Renal cortex interstitium (tissue), 11 donors: ENCODE results near the gene SEMA5A. TPM values are rescaled to one million over a fixed set of nuclear protein-coding genes. Genes with fewer than 3 reads are reported as not detected.

Experiments
- DNase-seq, 11 donors: peaks; one replicate each; pipeline ENCODE4 v3.0.0-alpha.2; 2013; ENCODE audit warnings: low read depth in 9 of 11, low spot score in 4 of 11; ENCODE audit errors: extremely low read depth in 1 of 11
- polyA plus RNA-seq, 3 donors: library from polyadenylated mRNA; unstranded; fragments of 120-200 nt; gene quantifications; one replicate each; pipeline ENCODE4 v1.2.1, GENCODE V29; 2013; ENCODE audit not compliant: insufficient read length in 3 of 3

The SEMA5A gene
- polyA plus RNA-seq, 3 donors, result 37.3 to 47.1 (median 44.4) TPM

DNA sequence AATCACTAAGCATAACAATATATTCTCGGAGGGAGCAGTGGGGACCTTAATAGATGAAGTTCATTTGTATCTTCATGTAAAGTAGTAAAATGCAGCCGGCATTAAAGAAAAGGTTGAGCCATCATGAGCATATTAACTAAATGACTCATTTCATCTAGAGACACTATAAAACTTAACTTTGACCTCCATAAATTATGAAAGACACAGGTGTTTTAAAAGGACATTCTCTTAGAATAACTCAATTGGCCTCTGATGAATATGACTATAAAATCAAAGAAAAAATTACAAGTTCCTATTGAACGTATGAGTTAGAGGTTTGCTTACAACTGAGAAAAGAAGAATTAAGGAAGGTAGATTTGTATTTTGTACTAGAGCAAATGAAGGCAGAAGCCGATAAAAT, 220.3 kb downstream of the SEMA5A start:
- no peak for DNase-seq

DNA sequence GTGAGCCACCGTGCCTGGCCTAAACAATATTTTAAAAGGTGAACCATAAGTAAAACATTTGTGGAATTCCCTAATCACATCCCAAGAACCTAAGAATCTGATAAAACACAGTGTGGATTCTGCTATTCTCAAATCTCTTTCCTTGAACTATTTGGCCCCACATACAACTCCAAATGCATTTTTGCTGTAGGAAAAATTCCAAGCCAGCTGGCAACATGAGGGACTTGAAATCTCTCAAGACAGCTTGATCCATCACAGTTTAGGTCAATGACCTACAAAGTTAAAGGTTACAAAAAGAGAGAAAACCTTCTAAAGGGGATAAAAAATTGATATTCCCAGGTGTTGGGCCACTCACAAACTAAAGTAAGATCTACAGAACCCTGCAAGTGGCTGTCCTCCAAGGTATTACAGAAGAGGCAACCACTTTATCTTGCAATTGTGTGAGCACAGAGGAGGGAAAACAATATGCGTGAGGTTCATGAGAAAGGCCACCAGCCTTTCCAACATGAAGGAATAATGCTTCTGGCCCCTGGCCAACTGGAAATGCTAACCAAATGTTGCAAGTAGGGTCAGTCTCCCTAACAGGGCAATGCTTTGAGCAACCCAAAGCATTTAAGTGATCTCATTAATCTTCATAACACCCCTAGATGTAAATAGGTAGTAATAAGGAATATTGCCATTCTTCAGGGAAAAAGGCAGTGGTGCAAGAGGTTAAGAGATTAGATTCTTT, 221.4 kb downstream of the SEMA5A start:
- peak in 2 of 11 donors; percentile 9 to 15 for DNase-seq

DNA sequence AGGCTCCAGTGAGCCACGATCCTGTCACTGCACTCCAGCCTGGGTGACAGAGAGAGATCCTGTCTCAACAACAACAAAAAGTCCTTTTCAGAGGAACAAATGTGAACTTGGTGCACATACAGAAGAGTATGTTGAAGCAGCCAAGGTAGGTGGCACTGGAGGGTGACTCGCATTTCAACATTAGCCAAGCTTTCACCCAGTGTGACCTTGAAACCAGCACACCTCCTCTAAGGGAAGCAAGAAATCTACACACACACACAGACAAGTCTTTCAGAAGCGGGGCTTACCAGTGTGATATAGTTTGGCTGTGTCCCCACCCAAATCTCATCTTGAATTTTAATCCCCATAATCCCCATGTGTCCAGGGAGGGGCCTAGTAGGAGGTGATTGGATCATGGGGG, 225.2 kb downstream of the SEMA5A start:
- no peak for DNase-seq

DNA sequence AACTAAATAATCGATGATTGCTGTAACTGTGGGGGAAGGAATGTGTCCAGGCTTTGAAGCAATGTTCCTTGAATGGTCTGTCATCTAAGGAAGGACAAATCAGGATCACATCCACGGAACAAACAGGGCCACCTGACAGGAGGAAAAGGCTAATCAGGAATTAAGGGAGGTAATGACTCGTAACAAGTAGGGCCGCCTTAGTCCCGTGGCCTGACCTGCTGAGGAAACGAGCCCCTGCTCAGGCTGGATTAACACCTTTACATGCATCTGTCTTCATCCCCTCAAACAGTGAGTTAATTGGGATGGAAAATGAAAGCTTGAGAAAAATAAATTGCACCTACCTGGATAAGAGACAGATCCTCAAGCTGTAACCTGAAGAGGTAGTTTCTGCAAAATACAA, 227.8 kb downstream of the SEMA5A start:
- no peak for DNase-seq

DNA sequence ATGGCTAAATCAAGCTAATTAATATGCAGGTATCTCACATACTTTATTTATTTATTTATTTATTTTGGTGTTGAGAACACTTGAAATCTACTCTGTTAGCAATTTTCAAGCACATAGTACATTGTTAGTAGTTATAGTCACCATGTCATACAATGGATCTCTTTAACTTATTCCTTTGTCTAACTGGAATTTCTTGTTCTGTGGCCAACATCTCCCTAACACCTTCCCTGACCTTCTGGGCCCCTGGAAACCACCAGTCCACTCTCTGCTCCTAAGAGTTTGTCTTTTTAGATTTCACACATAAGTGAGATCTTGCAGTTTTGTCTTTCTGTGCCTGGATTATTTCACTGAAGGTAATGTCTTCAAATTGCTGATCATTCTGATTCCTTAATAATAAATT, 229.1 kb downstream of the SEMA5A start:
- no peak for DNase-seq

DNA sequence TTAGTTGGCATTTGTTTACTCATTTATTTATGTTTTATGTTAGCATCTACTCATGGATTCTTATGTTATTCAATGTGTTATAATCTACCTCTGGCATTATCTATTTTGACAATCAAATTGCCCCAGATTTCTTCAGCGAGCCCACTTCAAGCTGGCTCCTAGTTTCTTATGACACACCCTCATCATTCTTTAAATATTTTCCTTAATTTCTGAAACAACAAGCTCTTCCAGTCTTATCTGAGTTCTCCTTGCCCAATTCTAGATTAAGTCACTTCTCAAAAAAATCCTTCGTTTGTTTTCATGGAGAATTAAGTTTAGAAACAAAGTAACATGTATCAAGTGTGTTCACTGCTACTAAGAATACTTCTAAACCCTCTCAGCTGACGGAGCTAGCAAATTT, 229.8 kb downstream of the SEMA5A start:
- DNase-seq, result no peak

DNA sequence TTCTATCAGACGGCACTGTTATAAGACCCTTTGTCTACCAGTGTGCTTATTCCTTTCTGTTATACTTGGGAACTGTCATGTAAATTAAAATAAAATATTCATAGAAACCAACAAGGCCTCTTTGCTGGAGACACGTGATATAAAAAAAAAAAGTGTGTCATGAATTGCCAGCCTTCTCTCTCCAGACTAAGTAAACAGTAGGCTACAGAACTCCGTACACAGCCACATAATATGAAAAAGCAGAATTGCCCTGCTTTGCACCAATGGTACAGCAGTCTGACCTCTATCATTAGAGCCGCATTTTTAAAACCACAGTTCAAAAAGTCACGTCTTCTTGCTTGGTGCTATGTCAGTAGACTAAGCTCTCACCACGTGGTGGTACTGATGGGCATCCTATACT, 231.3 kb downstream of the SEMA5A start:
- no peak for DNase-seq

DNA sequence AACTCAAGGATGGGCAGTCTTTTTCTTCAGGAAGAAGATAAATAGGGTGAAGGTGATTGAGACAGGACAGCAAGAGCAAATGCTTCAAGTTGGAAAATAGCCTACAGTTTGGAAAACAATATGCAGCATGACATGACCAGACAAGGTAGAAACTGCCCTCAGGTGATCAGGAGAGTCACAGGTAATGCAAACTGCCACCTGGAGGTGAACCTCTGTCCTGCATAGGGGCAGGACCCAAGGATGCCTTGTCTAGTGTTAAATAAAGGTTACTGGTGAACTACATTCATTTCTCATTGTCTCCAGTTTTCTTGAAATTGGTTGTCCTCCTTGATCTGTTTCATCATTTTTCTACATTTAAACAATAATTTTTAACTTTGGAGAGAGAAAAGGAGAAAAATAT, 232.1 kb downstream of the SEMA5A start:
- no peak for DNase-seq

DNA sequence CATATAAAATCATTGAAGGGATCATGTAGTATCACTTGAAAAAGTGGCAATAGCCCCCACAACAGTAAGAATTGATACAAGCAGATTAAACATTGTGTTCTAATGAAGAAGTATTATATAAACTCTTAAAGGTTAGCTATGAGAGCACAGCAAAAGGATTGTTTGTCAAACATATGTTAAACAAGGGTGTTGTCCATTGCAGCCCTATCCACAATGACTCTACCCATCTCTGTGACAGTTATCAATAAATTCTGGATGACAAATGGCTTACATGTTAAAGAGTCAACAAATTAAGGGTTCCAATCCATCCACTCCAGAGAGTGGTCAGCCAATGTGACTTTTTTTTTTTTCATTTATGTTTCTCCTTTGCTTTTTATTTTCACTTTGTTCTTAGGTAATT, 238.7 kb downstream of the SEMA5A start:
- DNase-seq, result no peak

DNA sequence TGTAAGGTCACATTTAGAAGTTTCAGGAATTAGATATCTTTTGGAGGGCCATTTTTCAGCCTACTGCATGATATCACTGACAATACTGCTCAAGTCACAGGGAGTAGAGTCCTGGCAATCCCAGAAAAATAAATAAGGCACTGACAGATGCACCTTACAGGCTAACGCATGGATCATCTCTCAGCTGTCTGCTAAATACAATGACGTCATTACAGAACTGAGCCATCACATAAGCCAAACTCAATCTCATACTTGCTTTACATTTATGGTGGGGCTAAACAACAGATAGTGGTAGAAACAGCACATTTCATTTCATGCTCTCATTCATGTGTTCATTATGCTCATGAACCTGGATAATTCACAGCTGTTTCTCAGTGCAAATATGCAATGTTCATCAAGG, 243.7 kb downstream of the SEMA5A start:
- no peak for DNase-seq

DNA sequence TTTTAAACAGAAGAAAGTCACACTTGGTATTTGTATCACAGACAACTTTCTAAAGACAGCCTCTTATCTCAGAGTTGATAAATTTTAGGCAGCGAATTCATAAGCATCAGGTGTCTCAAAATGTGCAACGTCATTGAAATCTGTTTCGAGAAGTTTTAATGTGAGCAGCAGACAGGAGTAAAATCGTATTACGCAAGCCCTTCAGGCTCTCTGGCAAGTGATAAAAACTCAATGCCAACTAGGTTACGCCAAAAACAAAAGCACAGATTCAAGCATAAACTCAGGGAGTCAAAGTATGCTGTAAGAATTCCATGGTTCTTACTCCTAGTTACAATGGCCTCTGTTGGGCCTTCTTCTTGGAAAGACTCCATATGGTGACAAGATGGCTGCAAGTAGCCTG, 244.7 kb downstream of the SEMA5A start:
- no peak for DNase-seq

DNA sequence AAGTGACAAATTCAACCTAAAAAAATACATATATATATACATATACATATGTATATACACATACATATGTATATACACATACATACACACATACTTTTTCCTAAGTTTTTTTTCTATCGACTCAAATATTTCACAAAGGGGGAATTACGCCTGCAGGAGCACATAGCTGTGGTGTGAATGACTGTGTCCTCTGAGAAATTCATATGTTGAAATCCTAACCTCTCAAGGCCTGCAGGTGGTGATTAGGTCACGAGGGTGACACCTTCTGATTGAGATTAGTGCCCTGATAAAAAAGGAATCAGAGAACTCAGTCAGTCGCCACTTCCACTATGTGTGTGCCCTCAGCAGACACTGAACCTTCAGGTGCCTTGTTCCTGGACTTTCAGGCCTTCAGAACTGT, 248.7 kb downstream of the SEMA5A start:
- DNase-seq, result no peak

DNA sequence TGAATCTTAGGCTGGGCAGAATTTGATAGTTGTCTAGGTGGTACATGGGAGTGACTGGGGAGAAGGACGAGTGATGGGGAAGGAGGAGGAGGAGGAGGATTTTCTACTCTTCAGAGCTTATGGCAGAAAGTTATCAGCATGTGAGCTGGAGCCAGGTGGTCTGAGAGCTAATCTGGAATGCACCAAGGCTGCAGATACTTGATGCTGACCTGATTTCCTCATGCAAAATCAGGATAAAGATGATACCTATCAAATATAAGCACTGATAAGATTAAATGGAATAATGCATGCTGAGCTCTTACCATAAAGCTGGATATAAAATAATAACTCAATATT, 250.4 kb downstream of the SEMA5A start:
- DNase-seq, result no peak

DNA sequence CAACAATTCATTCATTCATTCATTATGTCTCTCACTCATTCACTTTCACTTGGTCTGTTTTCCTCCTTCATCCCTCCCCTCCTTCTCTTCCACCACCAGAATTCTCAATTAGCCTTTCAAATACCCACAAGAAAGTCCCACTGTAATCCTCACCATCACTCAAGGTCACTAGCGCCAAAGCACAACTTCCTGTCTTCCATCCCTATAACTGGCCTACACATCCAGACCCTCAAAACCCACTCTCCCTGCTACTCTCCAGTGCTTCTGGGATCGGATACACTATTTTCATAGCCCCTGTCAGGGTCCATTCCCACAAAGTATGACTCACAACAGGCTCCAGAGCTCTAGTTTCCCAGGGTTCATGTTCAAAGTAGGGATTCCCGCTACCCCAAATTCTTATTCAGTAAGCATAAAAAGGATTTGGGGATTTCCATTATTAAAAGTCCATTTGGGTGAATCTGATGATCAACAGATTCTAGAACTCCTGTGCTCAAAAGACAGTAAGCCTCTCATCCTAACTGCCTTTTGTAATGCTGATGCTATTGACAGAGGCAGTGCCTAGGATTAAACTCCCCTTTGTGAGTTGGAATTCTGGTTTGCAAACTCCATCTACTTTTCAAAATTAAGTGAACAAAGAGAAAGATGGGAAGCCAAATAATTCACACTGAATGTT, 250.9 kb downstream of the SEMA5A start:
- DNase-seq, result no peak

DNA sequence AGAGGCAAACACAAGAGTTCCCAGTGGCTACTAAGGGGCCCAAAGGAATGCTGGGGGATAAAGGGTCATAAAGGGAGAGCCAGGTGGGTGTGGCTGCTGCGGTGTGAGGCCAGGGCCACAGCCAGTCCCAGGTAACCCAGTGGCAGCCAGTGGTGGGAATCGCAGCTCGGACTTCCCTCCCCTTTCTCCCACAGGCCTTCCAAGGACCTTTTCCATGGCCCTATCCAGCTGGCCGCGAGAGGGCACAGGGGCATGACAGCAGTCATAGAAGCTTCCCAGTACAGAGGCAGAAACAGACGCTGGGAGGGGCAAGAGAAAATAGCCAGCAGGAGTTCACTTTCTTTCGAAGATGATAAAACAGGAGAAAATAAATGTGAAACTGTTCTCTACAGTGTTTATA, 257.6 kb downstream of the SEMA5A start:
- DNase-seq, result no peak

DNA sequence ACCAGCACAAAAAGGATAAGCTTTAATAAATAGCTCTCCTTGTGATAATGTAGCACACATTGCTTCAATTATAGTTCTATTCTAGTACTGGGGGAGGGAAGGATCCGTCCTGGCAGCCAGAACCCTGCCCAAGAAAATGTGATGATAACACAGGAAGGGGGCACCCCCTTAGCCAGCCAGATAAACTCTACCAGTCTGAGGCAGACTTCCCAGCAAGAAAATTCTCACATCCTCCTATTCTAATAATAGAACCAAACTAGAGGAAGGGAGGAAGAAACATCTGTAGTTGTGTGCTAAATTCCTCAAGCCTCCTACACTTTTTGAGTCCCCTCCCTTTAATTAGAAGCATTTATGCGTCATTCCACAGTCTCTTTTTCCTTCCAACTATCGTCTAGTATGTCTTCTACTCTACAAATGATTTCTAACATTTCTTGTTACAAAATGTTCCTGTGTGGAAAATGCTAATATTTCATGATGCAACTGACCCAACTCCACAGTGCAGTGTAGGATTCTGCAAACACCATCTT, 261.0 kb downstream of the SEMA5A start:
- no peak for DNase-seq

DNA sequence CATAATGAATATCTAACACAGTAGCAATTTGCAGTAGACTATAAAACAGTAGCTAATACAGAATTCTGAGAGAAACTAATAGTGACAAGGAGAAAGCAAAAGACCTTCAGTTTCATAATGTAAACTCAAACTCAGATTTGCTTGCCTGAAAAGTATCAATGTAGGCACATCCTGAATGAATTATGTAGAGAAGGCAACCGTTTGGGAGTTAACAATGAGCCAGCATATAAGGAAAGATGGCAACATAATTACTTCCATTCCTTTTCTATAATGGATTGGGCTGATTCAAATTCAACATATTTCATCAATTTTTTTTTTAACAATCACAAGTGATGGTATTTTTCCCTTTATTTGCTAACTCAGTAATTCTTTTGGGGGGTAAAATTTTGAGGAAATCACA, 261.6 kb downstream of the SEMA5A start:
- DNase-seq, result no peak

DNA sequence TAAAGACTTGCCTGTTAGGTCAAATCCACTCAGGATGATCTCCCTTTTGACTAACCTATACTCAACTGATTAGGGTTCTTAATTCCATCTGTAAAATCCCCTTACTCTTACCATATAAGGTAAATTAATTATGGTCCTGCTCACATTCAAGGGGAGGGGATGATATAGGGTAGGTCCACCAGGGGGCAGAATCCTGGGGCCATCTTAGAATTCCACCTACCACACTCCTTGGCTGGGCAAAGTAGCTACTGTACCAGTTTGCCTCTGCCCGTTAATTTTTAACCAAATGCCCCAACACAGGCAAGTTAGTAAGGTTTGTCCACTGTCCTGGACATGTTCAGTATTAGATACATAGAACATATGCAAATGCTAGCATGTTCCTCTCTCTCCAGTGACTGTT, 262.4 kb downstream of the SEMA5A start:
- no peak for DNase-seq

DNA sequence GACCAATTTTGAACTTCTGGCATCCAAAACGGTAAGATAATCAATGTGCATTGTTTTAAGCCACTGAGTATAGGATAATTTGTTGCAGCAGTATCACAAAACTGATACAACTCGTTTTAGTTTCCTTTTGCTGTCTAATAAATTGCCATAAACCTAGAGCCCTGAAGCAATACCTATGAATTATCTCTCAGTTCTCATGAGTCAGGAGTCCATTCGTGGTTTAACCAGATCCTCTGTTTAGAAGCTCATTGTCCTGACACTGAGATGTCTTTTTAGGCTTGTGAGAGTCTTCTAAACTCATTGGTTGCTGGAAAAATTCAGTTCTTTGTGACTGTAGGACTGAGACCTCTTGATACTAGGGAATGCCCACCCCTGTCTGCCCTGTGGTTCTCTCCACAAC, 262.9 kb downstream of the SEMA5A start:
- DNase-seq, result no peak

DNA sequence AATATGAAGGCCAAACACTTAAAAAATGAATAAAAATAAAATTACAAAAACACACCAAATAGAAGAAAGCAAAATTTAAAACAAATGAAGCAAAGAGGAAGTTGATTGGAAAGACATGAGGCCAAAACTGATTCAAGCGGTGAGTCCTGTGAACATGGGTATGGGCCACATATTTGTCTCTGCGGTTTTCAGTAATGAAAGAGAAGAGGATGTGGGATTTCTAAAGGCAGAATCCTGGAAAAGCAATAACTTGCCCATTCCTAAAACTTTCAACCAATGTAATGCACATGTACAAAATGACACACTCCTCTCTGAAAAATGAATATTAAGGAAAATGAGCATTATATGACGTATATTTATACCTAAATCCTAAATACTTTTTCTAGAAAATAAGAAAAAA, 263.7 kb downstream of the SEMA5A start:
- DNase-seq, result no peak

DNA sequence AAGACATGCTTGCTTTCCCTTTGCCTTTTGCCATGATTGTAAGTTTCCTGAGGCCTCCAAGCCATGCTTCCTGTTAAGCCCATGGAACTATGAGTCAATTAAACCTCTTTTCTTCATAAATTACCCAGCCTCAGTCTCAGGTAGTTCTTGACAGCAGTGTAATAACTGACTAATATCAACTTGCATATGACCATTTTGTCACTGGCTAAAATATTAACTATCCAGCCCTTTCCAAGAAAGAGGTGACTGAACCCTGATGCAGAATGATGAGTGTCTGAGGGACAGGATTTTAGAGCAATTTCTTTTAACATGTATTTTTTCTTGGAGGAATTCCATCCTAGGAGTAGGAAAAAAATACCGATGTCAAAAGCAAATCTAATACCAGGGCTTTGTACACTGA, 266.1 kb downstream of the SEMA5A start:
- DNase-seq, result no peak
